Measurements from ENCODE around the gene TRIM14. TPM values are rescaled to one million over a fixed set of nuclear protein-coding genes. Genes with fewer than 3 reads are reported as not detected.

Gene TRIM14
- total RNA-seq, 6 experiments from 2014 or later = 22.6 to 34.6 (median 27.3) TPM

- no peak overlapping the region for H3K4me3 ChIP-seq
- 38% methylated on average over 15 of the region's 20 CpGs for WGBS (ENCODE audit: insufficient coverage, low coverage, low lambda C conversion rate, missing lambda C conversion rate)
- H3K27me3 ChIP-seq = no peaks in the 10 kb centered on the region
- H3K9me3 ChIP-seq = no peaks in the 10 kb centered on the region
- no peaks in the 10 kb centered on the region for H3K4me1 ChIP-seq
- TF ChIP-seq POLR2A (IDR thresholded peaks at IDR 0.05) = no peak
- peak; percentile 66 to 87 (median 83) for TF ChIP-seq CTCF (IDR thresholded peaks at IDR 0.05)
- peak; percentile 82 to 83 (median 83) for DNase-seq
- no peaks in the 10 kb centered on the region for H3K36me3 ChIP-seq
- intact Hi-C loops (cut with DNase I) = loop anchor here in 1 of 2 donors (10.0 kb wide), 1 partner anchor 110 kb away; the partner anchor contains the start of gene TRMO
- no peak overlapping the region for H3K27ac ChIP-seq
- ATAC-seq = peak; percentile 90 to 95 (median 94)
These were observed 84.2 kb downstream of the TRIM14 start for GRCh38 chr9:98034593-98035546.

GRCh38 chr9:98031935-98032334 lies 87.1 kb downstream of the TRIM14 start:
- ATAC-seq = no peak
- H3K27me3 ChIP-seq = no peaks in the 10 kb centered on the region
- intact Hi-C loops (cut with DNase I) = loop anchor here in 1 of 2 donors (10.0 kb wide), 1 partner anchor 107 kb away; the partner anchor contains the start of gene TRMO
- H3K4me1 ChIP-seq = no peaks in the 10 kb centered on the region
- H3K9me3 ChIP-seq = no peaks in the 10 kb centered on the region
- WGBS (ENCODE audit: insufficient coverage, low coverage, low lambda C conversion rate, missing lambda C conversion rate) = no CpG with 5 or more reads among the region's 1 CpG
- H3K36me3 ChIP-seq = no peaks in the 10 kb centered on the region
- H3K4me3 ChIP-seq = no peak overlapping the region
- no peak overlapping the region for H3K27ac ChIP-seq
- no peak for DNase-seq
- TF ChIP-seq CTCF (IDR thresholded peaks at IDR 0.05) (no peak), POLR2A (IDR thresholded peaks at IDR 0.05) (no peak)

GRCh38 chr9:98031169-98031568 lies 87.9 kb downstream of the TRIM14 start:
- no peak for ATAC-seq
- no peaks in the 10 kb centered on the region for H3K36me3 ChIP-seq
- H3K4me1 ChIP-seq = no peaks in the 10 kb centered on the region
- TF ChIP-seq CTCF (IDR thresholded peaks at IDR 0.05) = no peak
- no peak for TF ChIP-seq POLR2A (IDR thresholded peaks at IDR 0.05)
- intact Hi-C loops (cut with DNase I) = loop anchor here in 1 of 2 donors (10.0 kb wide), 1 partner anchor 106 kb away; the partner anchor contains the start of gene TRMO
- H3K27me3 ChIP-seq = no peaks in the 10 kb centered on the region
- H3K27ac ChIP-seq = no peak overlapping the region
- H3K9me3 ChIP-seq = no peaks in the 10 kb centered on the region
- DNase-seq = no peak
- H3K4me3 ChIP-seq = no peak overlapping the region

GRCh38 chr9:98024702-98025101 lies 94.3 kb downstream of the TRIM14 start:
- Histone ChIP-seq H3K27me3 (no peaks in the 10 kb centered on the region), H3K27ac (no peak overlapping the region), H3K36me3 (peaks cover 0 to 5% (median 0%) of the 10 kb centered on the region in 4 donors), H3K9me3 (no peaks in the 10 kb centered on the region), H3K4me3 (no peak overlapping the region), H3K4me1 (peaks cover 0 to 8% (median 0%) of the 10 kb centered on the region in 4 donors)
- no peak for TF ChIP-seq POLR2A (IDR thresholded peaks at IDR 0.05)
- TF ChIP-seq CTCF (IDR thresholded peaks at IDR 0.05) = no peak
- DNase-seq (no peak), ATAC-seq (no peak)
- WGBS (ENCODE audit: insufficient coverage, low coverage, low lambda C conversion rate, missing lambda C conversion rate) = no CpG with 5 or more reads among the region's 1 CpG
- intact Hi-C loops (cut with DNase I) = no loop called here

All from right lobe of liver (tissue), 6 donors.